HepG2 (cell line): ENCODE measurements around the gene GNG4. TPM values are rescaled to one million over a fixed set of nuclear protein-coding genes. Genes with fewer than 3 reads are reported as not detected.

Experiments used
- CBFB ChIP-seq: sonication (generic); formaldehyde crosslinking; IDR thresholded peaks from 2 replicates; pipeline ENCODE4 v1.4.0; 2020; ENCODE audit warnings: missing genetic modification reagents
- DMTF1 ChIP-seq: sonication (generic); formaldehyde crosslinking; IDR thresholded peaks from 2 replicates; pipeline ENCODE4 v1.4.0; 2020; ENCODE audit warnings: mild to moderate bottlenecking, missing genetic modification reagents
- HES4 ChIP-seq: sonication (generic); formaldehyde crosslinking; IDR thresholded peaks from 2 replicates; pipeline ENCODE4 v1.9.0; 2021; ENCODE audit warnings: mild to moderate bottlenecking, missing genetic modification reagents, borderline replicate concordance
- HNRNPUL1 ChIP-seq: fragments of 200-400 bp; formaldehyde crosslinking; IDR thresholded peaks from 2 replicates; pipeline ENCODE4 v1.6.1; 2017; ENCODE audit warnings: low read depth, mild to moderate bottlenecking, low read length, moderate library complexity
- KDM1A ChIP-seq: IDR thresholded peaks from 2 replicates; pipeline ENCODE4 v1.6.1; 2016; ENCODE audit warnings: missing compliant biosample characterization
- MXI1 ChIP-seq: IDR thresholded peaks from 3 replicates; pipeline ENCODE4 v1.6.1; 2012; ENCODE audit warnings: low read depth, low read length, inconsistent platforms, borderline replicate concordance
- SATB2 ChIP-seq: sonication (generic); formaldehyde crosslinking; IDR thresholded peaks from 2 replicates; pipeline ENCODE4 v1.5.0; 2020; ENCODE audit warnings: missing genetic modification reagents
- XBP1 ChIP-seq: sonication (generic); formaldehyde crosslinking; IDR thresholded peaks from 2 replicates; pipeline ENCODE4 v1.5.0; 2020; ENCODE audit warnings: missing genetic modification reagents
- ZBTB38 ChIP-seq: sonication (generic); formaldehyde crosslinking; IDR thresholded peaks from 2 replicates; pipeline ENCODE4 v1.5.1; 2020; ENCODE audit warnings: mild to moderate bottlenecking, missing genetic modification reagents
- ZBTB40 ChIP-seq, 2 experiments: fragments of 450-650 bp in 1 of 2; sonication (generic) in 1 of 2; formaldehyde crosslinking in 1 of 2; IDR thresholded peaks; 2 replicates each; pipeline versions ENCODE4 v1.6.1 to v1.8.0; 2016 to 2022; ENCODE audit warnings: antibody characterized with exemption in 1 of 2, mild to moderate bottlenecking in 1 of 2, missing genetic modification reagents in 1 of 2
- ZFP91 ChIP-seq: sonication (generic); formaldehyde crosslinking; IDR thresholded peaks from 2 replicates; pipeline ENCODE4 v1.9.0; 2022; ENCODE audit warnings: missing genetic modification reagents, mild to moderate bottlenecking, borderline replicate concordance
- ZNF317 ChIP-seq: sonication (generic); formaldehyde crosslinking; IDR thresholded peaks from 2 replicates; pipeline ENCODE4 v1.5.0; 2020; ENCODE audit warnings: mild to moderate bottlenecking, missing genetic modification reagents
- ZNF335 ChIP-seq: sonication (generic); formaldehyde crosslinking; IDR thresholded peaks from 2 replicates; pipeline ENCODE4 v1.4.0; 2020; ENCODE audit warnings: missing genetic modification reagents
- ZNF557 ChIP-seq: sonication (generic); formaldehyde crosslinking; IDR thresholded peaks from 2 replicates; pipeline ENCODE4 v1.4.0; 2020; ENCODE audit warnings: missing genetic modification reagents
- ZNF563 ChIP-seq: sonication (generic); formaldehyde crosslinking; IDR thresholded peaks from 2 replicates; pipeline ENCODE4 v1.8.0; 2022; ENCODE audit warnings: mild to moderate bottlenecking, moderate library complexity, missing genetic modification reagents
- ZNF598 ChIP-seq: sonication (generic); formaldehyde crosslinking; IDR thresholded peaks from 2 replicates; pipeline ENCODE4 v1.5.1; 2020; ENCODE audit warnings: mild to moderate bottlenecking, missing genetic modification reagents, borderline replicate concordance
- polyA plus RNA-seq, 8 experiments: library from polyadenylated mRNA; depleted of rRNA in 3 of 8; stranded (reverse) in 7 of 8; unstranded in 1 of 8; fragments of >200 nt; fragmentation: Illumina TruSeq in 4 of 8; extraction: Trizol in 4 of 8; gene quantifications; 2 replicates each; pipeline versions ENCODE4 v1.2.1 to v1.2.3, GENCODE V29; 2011 to 2016; ENCODE audit warnings: low read depth in 4 of 8, missing spikeins in 1 of 8, mixed read lengths in 1 of 8; ENCODE audit not compliant: insufficient read depth in 1 of 8
- total RNA-seq, 5 experiments: library from RNA; depleted of rRNA; stranded (reverse); fragments of >200 nt; fragmentation: Illumina TruSeq; extraction: Trizol; gene quantifications; 2 replicates each; pipeline ENCODE4 v1.2.3, GENCODE V29; 2016; ENCODE audit warnings: low read depth in 1 of 5

The GNG4 gene
- total and polyA plus RNA-seq, 2 of the 13 experiments (the other 11 are each of a cell fraction or from before 2014, with no cell fraction given): 27.1 to 69.5 TPM

GRCh38 chr1:235650341-235651169, 971 bp upstream of the GNG4 start (continued):
- TF ChIP-seq ZBTB40 (IDR thresholded peaks at IDR 0.05) (no peak), ZBTB40 (CRISPR knock-in tag; IDR thresholded peaks at IDR 0.05) (peak; percentile 89), HNRNPUL1 (no peak), MXI1 (peak; percentile 95; the same call in 2 of the 3 replicates), ZBTB38 (CRISPR knock-in tag) (peak; percentile 80), CBFB (CRISPR knock-in tag) (peak; percentile 80), ZFP91 (CRISPR knock-in tag) (peak; percentile 82; the same call in 1 of the 2 replicates), ZNF317 (CRISPR knock-in tag) (peak; percentile 66; the same call in 1 of the 2 replicates), ZNF598 (no peak), HES4 (CRISPR knock-in tag) (peak; percentile 43; the same call in 1 of the 2 replicates), ZNF557 (CRISPR knock-in tag) (no peak), ZNF563 (CRISPR knock-in tag) (no peak), XBP1 (CRISPR knock-in tag) (no peak), ZNF335 (CRISPR knock-in tag) (peak; percentile 88), DMTF1 (CRISPR knock-in tag) (no peak), SATB2 (CRISPR knock-in tag) (0 out of 2 replicates have a peak, but pooled peaks have one; percentile 47), KDM1A (0 out of 2 replicates have a peak, but pooled peaks have one; percentile 55)
